GM12864 (cell line): ENCODE results near the gene UGT3A1.

Experiments used
- DNase-seq: peaks from one replicate; pipeline ENCODE4 v3.0.0-alpha.2; 2011; ENCODE audit warnings: low read depth
- H3K4me3 ChIP-seq: 2 replicates; pipeline ENCODE4 v1.5.1; 2011; ENCODE audit warnings: mild to moderate bottlenecking, low read depth, low read length, control low read depth
- TF ChIP-seq, protein P1 (sequence below): IDR thresholded peaks from 2 replicates; pipeline ENCODE4 v1.5.1; 2011; ENCODE audit warnings: low read depth, mild to moderate bottlenecking, moderate library complexity, low read length, control low read depth, inconsistent platforms; ENCODE audit errors: missing control alignments

The UGT3A1 gene

DNA sequence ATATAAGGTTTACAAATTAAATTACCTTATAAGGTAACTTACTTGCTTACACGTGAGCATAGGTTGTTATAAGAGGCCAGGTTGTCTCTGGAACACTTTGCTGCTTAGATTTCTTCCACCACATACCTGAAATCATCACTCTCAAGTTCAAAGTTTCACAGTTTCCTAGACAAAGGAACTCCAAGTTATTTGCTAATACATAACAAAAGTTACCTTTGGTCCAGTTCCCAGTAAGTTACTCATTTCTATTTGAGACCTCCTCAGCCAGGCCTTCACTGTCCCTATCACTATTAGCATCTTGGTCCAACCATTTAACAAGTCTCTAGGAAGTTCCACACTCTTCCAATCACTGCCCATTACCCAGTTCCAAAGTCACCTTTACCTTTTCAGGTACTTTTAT is 18.5 kb upstream of the UGT3A1 start:
- DNase-seq, result no peak
- H3K4me3 ChIP-seq, result no peak overlapping the region
- TF ChIP-seq, protein P1, sequence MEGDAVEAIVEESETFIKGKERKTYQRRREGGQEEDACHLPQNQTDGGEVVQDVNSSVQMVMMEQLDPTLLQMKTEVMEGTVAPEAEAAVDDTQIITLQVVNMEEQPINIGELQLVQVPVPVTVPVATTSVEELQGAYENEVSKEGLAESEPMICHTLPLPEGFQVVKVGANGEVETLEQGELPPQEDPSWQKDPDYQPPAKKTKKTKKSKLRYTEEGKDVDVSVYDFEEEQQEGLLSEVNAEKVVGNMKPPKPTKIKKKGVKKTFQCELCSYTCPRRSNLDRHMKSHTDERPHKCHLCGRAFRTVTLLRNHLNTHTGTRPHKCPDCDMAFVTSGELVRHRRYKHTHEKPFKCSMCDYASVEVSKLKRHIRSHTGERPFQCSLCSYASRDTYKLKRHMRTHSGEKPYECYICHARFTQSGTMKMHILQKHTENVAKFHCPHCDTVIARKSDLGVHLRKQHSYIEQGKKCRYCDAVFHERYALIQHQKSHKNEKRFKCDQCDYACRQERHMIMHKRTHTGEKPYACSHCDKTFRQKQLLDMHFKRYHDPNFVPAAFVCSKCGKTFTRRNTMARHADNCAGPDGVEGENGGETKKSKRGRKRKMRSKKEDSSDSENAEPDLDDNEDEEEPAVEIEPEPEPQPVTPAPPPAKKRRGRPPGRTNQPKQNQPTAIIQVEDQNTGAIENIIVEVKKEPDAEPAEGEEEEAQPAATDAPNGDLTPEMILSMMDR, result no peak

DNA sequence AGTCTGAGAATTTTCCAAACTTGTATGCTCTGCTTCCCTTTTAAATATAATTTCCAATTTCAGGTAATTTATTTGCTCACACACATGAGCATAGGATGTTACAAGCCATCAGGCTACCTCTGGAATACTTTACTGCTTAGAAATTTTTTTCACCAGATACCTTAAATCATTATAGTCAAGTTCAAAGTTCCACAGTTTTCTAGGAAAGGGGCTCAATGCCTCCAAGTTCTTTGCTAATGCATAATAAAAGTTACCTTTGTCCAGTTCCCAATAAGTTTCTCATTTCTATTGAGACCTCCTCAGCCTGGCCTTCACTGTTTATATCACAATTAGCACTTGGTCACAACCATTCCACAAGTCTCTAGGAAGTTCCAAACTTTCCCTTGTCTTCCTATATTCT is 16.2 kb upstream of the UGT3A1 start:
- TF ChIP-seq, protein P1, result no peak
- no peak for DNase-seq
- H3K4me3 ChIP-seq, result no peak overlapping the region

DNA sequence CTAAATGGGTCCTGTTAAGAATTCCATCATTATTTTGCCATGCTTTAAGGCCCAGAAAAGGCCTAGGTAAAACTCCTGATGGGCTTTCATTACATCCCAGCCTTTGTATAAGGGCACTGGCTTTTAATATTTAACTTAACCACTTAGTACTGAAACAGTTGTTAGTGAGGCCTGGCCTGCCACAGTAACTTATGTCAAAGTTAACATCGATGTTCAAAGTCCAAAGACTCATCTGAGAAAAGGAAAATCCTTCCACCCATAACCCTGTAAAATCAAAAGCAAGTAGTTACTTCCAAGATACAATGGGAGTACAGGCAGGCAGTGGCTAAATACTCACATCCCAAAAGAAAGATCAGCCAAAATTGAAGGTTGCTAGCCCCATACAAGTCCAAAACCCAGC is 15.0 kb upstream of the UGT3A1 start:
- H3K4me3 ChIP-seq, result no peak overlapping the region
- TF ChIP-seq, protein P1, result no peak
- DNase-seq, result no peak

DNA sequence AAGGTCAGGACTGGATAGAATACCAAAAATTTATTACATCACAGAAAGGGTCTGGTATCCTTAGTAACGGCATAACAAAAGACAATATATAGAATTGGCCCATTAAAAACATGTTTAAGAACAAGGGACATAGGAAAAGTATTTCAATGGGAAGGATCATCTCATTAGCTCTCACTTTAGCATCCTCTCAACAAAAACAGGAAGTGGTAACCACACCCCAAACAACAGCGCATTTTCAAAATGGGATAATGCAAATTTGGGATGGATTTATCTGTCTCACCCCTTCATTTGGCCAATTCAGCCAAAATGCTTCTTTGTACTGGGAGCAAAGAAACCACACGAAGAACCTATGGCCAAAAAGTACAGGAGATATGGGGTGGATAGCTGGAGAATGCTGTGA is 9.8 kb upstream of the UGT3A1 start:
- TF ChIP-seq, protein P1, result no peak
- H3K4me3 ChIP-seq, result no peak overlapping the region
- DNase-seq, result no peak

DNA sequence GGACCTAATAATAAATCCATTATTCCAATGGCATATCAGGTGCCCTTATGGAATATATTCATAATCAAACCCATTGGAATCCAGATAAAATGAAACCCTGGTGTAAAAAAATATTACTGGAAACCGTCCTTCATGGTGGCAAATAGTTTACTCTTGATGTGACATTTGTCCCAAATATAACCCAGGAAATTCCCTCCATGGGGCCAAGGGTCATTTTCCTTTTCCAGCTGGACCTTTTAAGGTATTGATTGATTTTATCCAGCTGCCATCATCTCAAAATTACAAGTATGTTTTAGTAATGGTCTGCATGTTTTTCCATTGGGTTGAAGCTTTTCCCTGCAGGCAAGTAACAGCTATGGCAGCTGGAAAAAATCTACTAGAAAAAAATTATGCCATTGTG is 8.4 kb upstream of the UGT3A1 start:
- H3K4me3 ChIP-seq, result no peak overlapping the region
- no peak for DNase-seq
- TF ChIP-seq, protein P1, result no peak

DNA sequence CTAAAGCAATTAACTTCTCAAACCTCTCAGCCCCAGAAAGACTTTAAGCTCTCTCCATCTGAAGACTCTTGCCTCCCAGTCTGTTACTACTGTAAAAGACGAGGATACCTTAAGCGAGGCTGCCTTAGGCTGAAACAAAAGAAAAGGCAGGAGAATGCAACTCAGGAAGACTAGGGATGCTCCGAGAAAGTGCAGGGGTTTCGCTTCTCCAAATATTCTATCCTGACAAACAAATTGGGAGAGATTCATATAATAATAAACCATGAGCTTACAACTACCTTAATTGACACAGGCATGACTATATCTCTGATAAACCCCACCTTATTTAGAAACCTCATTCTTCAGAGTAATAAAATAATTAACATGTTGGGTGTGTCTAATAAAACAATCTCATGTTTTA is 4.9 kb upstream of the UGT3A1 start:
- no peak for DNase-seq
- TF ChIP-seq, protein P1, result no peak
- no peak overlapping the region for H3K4me3 ChIP-seq

DNA sequence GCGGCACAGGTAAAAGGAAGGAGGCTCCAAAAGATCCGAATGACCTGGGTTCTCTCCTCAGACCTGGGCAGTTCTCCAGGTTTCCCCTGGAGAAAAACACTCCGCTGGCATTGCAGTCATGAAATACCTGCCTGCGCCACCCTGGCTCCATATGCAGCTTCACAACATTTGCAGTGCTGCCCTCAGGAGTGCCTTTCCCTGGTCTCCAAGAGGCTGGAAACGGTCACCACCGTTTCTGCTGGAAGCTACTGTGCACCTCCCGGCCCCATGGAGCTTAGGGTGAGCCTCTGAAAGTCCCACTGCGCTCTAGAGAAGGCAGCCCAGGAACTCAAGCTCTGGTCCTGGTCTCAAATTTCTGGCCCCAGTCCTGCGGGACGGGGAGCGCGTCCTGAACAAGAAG is 670 bp downstream of the UGT3A1 start:
- TF ChIP-seq, protein P1, result no peak
- DNase-seq, result no peak
- H3K4me3 ChIP-seq, result no peak overlapping the region
